Measurements from ENCODE around the gene CWC25.
"Not testable (repeated sequence)": the region's sequence is repeated elsewhere in the genome, so short reads cannot be mapped to it uniquely, and the experiment has no call there.

- not testable (repeated sequence) for TF ChIP-seq ZFP30, ZNF70 (CRISPR knock-in tag; IDR thresholded peaks at IDR 0.05)
Observed at GRCh38 chr17:38787999-38788398, 37.1 kb downstream of the CWC25 start.

Measured in SK-N-SH treated with all-trans-retinoic acid at 6 μM for 48 hours (cell line).